Uterus (tissue), 2 donors: ENCODE results near the gene GNA14.
"Not testable (repeated sequence)": the region's sequence is repeated elsewhere in the genome, so short reads cannot be mapped to it uniquely, and the experiment has no call there.

Source experiments
- CTCF ChIP-seq, 4 experiments: fragments of 200-600 bp in 2 of 4; fragments of 450-650 bp in 2 of 4; sonication (generic) in 2 of 4; IDR thresholded peaks; one replicate each; pipeline ENCODE4 v1.5.1; 2016 to 2019; ENCODE audit warnings: antibody characterized with exemption in 4 of 4, mild to moderate bottlenecking in 2 of 4, moderate library complexity in 1 of 4
- POLR2A ChIP-seq, 2 donors: fragments of 450-650 bp; IDR thresholded peaks; one replicate each; pipeline ENCODE4 v1.6.1; 2016; ENCODE audit warnings: antibody characterized with exemption in 2 of 2, mild to moderate bottlenecking in 1 of 2, moderate library complexity in 1 of 2

GRCh38 chr9:77628864-77629263 lies 19.3 kb downstream of the GNA14 start:
- not testable (repeated sequence) for TF ChIP-seq POLR2A, CTCF (IDR thresholded peaks at IDR 0.05)
